HG03103 (cell line): ENCODE measurements around the gene SLC22A16.

ENCODE experiments used
- ATAC-seq: cut with Tn5 transposase; IDR thresholded peaks from one replicate; pipeline ENCODE4 v1.9.1; 2021; ENCODE audit warnings: low read depth; ENCODE audit not compliant: unreplicated experiment

The SLC22A16 gene

DNA sequence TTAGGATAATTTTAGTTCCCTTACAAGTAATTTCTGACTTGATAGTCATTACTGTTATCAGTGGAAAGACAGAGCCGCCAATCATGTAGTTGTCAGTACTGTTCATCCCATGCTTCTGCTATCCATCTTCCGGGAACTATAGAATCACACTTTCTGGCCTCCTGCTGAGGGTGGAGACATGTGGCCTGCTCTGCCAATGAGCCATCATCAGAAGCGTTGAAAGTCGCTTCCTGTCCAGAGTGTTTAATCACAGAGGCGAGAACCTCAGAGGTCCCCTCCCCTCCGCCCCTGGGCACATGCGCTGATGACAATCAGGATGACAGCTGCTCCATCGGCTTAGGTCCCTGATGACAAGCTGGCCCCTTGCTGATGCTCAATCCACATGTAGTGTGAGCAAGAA lies 64.1 kb downstream of the SLC22A16 start:
- ATAC-seq, result no peak

GRCh38 chr6:110410511-110410910 lies 65.9 kb downstream of the SLC22A16 start:
- ATAC-seq, result no peak

GRCh38 chr6:110409794-110410193 lies 66.6 kb downstream of the SLC22A16 start:
- ATAC-seq, result no peak

- ATAC-seq, result no peak
Observed at GRCh38 chr6:110408901-110409300, 67.5 kb downstream of the SLC22A16 start.

DNA sequence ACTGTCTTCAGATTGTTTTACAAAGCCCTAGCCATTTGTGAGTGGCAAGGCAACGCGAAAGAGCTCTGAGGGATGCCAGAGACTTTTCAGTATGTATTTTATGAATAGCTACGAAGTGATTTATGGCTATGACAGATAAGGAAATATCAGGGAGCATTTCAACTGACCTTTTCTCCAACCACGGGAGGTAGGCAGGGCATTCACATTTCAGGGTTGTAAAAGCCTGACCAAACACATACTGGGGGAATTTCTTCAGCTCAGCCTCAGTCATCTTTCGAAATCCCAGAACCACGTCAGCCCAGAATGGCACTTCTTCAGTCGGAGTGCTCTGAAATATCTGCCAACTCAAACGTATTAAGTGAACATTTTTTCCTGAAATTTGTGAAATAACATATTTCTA lies 71.8 kb downstream of the SLC22A16 start:
- ATAC-seq, result no peak

DNA sequence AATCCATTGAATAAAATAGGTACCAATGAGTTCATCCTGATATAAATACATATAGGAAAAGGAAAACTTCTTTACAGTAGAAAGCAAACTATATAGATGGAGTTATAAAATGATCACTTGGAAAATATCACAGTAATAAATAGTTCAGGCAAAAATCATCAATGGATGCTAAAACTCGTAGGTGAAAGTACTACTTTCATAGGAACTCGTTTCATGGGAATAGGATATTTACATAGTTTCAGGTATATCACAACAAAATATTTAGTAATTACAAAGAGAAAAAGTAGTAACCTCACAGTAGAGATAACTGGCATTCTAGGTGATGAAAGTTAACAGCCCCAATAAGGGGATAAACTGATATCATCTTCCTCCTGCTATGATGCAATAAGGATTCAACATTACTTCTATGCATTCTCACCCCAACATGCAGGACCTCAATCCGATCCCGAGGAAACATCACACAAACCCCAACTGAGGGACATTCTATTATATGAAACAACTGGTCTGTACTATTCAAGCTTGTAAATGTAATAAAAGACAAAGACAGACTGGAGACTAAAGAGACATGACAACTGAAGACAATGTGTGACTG lies 74.7 kb downstream of the SLC22A16 start:
- ATAC-seq, result no peak

GRCh38 chr6:110400208-110400607 lies 76.2 kb downstream of the SLC22A16 start:
- ATAC-seq, result no peak

GRCh38 chr6:110399219-110400071 lies 77.0 kb downstream of the SLC22A16 start:
- ATAC-seq, result no peak

DNA sequence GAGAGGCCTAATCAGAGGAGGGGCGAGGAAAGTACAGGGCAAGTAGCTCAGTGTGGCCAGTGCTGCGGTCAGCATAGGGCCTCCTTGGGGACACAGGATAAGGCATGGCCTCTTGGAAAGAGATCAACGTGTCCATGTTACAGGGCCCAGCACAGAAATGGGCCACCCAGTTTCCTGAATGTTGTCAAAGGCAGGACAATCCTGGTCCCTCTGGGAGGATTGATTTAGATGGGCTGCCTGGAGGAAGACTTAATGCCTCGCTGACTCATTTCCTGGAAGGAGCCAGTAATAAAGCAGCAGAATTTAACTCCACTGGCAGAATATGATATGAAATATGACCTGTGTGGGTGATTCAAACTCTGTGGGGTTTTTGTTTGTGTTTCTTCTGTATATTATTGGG lies 77.6 kb downstream of the SLC22A16 start:
- ATAC-seq, result no peak

GRCh38 chr6:110395221-110395620 lies 81.2 kb downstream of the SLC22A16 start:
- no peak for ATAC-seq

DNA sequence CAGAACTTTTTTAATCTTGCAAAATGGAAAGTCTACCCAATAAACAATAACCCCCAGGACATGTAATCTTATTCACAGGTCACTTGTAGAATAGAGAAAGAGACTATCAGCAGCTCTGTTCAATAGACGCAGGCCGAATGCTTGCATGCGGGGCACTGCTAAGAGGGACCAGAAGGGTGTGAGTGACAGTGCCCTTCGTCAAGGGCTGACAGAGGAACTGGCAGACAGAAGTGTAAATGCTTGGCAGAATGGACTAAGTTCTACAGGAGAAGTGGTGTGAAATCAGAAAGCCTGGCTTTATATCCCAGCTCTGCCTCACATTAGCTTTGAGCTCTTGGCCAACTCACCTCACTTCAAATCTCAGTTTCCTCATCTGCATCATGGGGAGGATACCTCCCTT lies 82.0 kb downstream of the SLC22A16 start:
- ATAC-seq, result no peak

- no peak for ATAC-seq
Observed at GRCh38 chr6:110392727-110393126, 83.7 kb downstream of the SLC22A16 start.

DNA sequence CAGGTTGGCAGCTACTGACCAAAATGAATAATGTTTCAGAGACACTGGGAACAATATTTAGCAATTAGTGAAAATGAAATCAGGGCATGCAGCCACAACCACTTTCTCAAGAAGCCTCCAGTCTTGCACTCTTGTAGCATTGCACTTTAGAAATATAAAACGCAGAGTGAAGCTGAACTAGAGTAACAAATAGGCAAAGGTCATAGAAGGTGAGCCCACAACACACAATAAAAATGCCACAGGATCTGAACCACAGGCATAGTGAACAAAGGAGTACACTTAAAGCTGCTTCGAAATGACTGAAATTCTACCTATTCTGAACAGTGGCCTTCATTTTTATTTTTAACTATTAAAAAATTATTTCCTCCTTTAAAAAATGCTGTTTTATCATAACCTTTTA lies 86.0 kb downstream of the SLC22A16 start:
- ATAC-seq, result no peak

GRCh38 chr6:110389689-110390382 lies 86.6 kb downstream of the SLC22A16 start:
- no peak for ATAC-seq

DNA sequence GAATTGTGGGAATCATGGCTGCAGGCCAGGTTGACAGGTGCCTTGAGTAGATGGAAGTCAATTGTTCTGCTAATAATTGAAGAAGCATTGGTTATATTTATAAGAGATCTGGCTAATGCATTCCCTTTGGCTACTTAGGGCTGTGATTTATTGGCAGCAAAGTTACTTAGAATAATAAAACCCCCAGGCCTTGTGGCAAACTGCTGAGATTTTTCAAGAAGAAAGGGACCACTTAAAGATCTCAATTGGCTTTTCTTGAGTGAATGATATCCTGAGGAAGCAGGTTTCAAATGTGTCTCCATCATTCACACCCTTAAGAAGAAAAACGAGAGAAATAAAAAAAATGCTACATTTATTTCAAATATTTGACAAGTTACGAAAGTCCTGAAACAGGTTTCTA lies 88.4 kb downstream of the SLC22A16 start:
- ATAC-seq, result no peak

DNA sequence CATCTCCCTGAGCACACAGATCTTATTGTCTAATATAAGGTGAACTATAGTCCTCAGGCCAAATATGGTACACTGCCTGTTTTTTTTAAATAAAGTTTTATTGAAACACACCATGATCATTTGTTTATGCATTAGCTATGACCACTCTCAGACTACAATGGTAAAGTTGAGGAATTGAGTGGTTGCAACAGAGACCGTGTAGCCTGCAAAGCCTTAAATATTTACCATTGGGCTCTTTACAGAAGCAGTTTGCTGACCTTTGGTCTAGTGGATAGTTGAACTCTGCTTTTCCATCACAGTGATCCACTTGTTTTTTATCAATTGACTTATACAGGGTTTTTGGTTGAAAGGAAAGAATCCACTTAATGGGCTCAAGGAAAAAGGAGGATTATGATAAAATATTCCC lies 91.0 kb downstream of the SLC22A16 start:
- ATAC-seq, result no peak

DNA sequence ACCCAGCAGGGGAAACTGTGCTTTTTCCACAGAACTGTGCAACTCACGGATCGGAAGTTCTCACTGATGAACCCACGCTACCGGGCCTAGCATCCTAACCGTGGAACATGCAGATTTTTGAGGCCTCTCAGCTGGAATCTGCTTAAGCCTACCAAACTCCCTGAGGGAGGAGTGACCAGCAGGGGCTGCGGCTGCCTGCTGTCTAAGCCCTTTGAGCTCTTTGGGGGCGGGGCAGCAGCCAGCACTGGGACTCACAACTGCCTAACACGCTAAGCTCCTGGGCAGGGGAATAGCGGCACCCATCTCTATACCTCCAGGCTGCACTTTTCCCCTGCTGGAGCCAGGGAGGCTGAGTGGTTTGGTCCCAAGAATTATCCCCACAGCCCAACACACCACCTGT lies 97.9 kb downstream of the SLC22A16 start:
- ATAC-seq, result no peak
